ENCODE data around the gene NUDT22. TPM values are rescaled to one million over a fixed set of nuclear protein-coding genes. Genes with fewer than 3 reads are reported as not detected.

The NUDT22 gene, protein sequence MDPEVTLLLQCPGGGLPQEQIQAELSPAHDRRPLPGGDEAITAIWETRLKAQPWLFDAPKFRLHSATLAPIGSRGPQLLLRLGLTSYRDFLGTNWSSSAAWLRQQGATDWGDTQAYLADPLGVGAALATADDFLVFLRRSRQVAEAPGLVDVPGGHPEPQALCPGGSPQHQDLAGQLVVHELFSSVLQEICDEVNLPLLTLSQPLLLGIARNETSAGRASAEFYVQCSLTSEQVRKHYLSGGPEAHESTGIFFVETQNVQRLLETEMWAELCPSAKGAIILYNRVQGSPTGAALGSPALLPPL
- total RNA-seq = 82.2 and 116 TPM in 2 replicates

DNA sequence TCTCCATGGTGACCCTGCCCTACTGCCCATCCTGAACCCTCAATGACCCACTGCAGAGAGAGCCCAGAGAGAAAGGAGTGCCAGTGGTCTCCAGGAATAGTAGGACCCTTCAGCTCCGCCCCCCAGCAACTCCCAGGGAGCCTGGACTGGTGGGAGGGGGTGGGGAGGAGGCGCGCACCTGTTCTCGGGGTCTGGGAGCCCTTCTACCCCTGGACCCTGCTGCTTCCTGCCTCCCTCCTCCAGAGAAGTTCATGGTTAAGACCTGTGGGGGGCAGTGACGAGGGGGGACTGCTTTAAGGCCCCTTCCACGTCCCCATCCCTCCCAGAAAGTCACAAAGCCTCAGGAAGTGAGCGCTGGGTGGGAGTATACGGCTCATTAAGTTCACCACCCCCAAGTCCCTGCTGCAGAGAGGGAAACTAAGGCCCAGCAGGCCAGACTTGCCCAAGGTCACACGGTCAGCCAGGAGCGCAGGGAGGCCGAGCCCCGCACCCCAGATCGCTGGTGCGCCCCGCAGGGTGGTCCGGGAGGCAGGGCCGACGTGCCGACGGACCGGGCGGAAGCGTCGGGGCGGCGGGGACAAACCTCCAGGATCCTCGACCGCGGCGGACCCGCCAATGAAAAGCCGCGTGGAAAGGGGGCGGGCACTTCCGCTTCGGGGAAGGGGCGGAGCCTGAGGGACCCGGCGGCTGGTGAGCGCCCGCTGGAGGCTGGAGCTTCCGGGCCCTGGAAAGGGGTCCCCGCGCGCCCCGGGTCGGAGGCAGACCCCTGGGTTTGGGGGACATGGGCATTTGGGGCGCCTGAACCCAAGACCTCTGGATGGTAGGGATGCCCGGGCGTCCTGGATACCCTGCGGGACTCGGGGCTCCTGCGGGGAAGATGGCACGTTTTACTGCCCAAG is at the start of gene NUDT22, which contains the start of gene TRPT1:
Gene NUDT22, plus strand, starts transcription at position 667 of the 899 bp plus-strand sequence. CDS start 379 bp downstream, outside the sequence.
Gene TRPT1, minus strand, starts transcription at position 579 of the 899 bp plus-strand sequence. Its CDS starts 326 bp downstream, at position 253.

DNA sequence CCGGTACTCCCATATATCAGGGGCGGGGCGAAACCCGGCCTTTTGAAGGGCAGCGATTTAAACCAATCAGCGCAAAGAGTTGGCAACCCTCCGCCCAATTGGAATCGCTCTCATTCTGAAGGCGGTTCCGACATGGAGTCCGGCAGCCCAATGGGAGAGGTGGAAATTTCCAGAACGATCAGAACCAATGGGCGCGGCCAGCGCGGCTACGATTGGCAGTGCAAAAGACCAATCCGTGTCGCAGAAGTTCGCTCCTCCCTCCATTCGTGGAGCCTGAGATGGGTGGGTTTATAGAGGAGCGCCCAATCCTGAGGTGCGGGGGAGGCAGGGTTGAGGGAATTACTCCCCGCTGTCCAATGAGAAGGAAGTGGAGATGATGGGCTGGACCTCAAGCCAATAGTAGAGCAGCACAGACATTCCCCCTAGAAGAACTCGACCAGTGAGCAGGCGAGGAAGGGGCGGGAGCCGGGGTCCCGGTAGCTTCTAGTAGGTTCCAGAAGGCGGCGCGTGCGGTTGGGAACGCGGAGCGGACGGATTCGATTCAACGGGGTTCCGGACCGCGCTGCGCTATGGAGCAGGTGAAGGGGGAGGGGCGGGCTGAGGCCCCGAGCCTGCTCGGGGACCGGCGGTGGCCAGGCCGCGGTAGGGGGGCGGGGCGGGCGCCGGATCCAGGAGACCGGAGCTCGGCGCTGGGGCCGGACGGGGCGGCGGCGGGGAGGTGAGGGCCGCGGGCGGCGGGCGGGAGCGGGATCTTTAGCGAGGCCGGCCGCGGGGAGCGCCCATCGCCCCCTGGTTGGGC is 40.2 kb upstream of the NUDT22 start, which contains the start of gene STIP1:
Gene STIP1, plus strand, starts transcription at position 479 of the 799 bp plus-strand sequence. Its CDS starts 91 bp downstream, at position 570.

DNA sequence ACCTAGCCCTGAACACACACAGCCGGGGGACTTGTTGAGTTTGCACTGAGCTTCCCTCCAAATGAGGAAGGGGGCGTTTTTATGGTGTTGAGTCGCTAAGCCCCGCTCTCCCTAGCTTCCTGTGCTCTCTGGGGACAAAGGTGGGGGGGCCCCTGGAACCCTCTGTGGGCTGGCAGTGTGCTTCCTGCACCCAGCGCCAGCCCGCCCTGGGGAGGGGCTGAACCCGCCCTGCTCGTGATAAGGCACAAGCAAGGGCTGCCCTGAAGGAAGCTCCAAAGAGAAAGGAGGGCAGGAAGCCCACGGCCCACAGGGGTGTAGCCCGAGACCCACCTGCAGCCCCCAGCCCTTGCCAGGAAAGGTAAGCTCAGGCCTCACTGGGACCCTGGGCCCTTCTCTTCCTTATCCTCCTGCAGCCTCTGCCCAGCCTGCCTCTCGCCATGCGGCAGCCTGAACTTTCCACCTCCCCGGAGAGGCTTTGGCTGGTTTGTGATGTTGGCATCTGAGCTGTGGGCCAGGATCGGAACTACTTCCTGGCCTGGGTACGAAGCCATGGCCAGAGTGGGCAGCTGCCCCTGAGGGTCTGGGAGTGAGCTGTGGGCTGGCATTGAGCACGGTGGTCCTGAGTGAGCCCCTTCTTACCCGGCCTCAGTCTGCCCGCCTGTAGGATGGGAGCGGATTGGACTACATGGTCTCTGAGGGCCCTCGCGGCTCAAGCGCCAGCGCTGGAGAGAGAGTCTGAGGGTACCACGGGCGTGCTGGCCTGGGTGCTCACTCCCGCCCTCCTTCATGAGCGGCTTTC is 19.4 kb upstream of the NUDT22 start, which contains the start of gene FERMT3:
Gene FERMT3, plus strand, starts transcription at position 265 of the 799 bp plus-strand sequence. CDS start 644 bp downstream, outside the sequence.

DNA sequence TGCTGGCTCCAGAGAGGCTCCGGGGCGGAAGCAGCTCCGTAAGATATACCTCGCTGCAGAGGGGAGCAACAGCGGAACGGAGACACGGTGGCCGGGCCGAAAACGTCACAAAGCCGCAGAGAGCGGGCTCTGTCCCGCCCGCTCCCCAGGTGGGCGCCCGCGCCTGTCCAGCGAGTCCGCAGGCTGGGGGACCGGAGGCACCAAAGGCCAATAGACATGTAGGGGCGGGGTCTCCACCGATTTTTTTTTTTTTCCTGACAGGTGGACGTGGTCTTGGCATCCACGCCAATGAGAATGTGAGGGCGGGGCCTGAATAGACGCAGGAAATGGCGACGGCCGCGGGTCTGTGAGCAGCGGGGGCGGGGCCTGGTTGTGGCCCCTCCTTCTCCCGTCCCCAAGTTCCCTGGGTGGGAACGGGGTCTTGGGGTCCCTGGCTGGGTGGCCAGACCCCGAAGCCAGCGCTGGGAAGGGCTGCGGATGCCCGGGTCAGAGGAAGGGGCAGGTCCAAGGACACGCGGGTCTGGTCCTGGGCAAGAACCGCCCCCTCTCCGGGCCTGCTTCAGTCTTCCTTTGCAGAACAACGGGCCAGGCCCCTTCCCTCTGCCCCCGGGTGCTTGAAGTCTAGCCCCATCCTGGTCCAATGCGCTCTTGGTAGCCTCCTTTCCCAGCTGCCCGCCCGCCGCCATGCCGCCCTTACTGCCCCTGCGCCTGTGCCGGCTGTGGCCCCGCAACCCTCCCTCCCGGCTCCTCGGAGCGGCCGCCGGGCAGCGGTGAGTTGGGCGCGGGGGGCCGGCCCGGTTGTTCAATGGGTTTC is 4.3 kb downstream of the NUDT22 start, which contains the start of gene DNAJC4:
Gene DNAJC4, plus strand, starts transcription at position 378 of the 814 bp plus-strand sequence. Its CDS starts 307 bp downstream, at position 685.

DNA sequence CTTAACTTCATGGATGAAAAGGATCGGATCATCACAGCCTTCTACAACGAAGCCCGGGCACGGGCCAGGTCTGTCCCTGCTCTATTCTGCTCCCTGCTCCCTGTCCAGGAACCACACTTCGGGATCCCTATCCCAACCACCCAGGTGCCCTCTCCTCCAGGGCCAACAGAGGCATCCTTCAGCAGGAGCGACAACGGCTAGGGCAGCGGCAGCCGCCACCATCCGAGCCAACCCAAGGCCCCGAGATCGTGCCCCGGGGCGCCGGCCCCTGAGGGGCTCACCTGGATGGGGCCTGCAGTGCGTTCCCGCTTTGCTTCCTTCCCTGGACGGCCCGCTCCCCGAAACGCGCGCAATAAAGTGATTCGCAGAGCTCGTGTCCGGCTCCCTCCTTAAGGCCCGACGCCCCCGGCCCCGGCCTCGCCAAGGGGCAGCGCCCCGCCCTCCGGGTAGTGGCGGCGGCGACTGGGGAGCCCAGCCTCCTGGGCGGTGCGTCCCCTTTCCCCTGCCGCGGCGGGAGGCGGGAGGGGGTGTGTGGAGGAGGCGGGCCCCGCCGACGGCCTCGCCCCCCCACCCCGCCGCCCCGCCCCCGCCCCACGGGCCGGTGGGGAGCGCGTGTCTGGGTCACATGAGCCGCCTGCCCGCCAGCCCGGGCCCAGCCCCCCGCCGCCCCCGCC is 8.0 kb downstream of the NUDT22 start, which contains the start of gene VEGFB:
Gene VEGFB, plus strand, starts transcription at position 672 of the 674 bp plus-strand sequence. CDS start 250 bp downstream, outside the sequence.

DNA sequence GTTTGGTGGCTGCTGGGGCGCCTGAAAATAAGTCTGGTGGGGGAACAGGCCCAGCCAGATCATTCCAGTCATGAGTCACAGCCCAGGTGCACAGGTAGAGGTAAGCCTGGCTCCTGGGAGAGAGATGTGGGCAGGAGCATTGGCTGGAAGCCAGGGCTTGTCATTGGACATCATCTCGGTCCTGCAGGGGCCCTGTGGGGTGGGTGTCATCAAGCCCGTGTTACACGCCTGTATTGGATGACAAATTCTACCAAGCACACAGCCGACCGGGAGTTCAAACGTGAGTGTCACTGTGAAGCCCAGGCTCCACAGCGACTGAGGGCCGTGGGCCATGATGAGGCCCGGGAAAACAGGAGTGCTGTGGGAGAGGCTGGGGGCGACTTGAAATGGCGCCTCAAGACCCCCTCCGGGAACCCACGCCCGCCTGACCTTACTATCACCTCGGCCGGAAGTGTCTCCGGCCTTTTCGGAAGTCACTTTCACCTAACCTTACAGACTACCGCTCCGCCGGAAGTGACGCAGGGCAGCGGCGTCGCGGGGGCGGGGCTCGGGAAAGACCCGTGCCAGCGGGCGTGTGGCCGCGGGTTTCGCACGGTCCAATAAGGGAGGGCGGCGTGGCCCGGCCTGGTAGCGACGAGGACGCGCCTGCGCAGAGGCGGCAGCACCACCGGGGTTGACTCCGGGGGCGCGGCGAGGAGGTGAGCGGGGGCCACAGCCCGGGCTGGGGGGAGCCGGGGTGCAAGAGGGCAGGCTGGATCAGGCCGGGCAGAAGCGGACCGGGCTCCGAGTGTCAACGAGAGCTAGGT is 14.6 kb downstream of the NUDT22 start, which contains the start of gene FKBP2:
Gene FKBP2, plus strand, starts transcription at position 661 of the 806 bp plus-strand sequence. CDS start 1,293 bp downstream, outside the sequence.

DNA sequence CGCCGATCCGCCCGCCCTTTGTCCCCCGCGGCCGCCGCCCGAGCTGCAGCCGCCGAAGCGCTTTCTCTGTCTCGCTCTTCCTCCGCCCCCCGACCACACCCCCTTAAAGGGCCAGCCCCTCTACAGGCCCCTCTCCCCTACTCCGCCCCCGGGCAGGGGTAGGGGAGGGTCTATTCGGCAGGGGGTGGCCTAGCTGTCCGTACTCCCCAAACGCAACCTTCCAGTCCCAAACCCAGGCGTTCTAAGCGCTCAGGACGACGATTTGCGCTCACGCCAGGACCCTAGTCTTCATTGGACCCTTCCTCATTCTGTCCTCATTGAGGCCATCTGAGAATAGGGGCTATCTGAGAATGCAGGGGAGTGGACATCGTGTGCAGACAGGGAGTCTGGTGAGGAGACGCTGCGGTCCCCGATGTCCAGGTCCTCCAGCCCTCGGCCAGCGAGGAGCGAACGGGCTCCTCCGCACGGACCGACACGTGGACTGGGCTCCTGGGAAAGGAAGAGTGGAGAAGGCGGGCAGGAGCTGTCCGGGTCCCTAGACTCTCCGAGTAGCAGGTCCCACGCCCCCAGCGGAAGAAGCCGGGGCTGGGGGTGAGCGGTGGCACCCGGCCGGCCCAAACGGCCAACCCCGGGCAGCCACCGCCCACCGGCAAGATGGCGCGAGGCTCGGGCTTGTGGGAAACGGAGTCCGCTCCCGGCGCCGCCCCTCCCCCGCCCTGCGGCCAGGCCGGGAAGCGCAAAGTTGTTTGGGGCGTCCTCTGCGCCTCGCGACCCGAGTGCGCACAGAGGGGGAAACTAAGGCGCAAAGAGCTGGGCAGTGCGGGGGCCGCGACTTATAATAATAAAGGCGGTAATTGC is 21.0 kb downstream of the NUDT22 start, which contains the start of gene PPP1R14B:
Gene PPP1R14B, minus strand, starts transcription at position 73 of the 858 bp plus-strand sequence. CDS start 270 bp downstream, outside the sequence.

DNA sequence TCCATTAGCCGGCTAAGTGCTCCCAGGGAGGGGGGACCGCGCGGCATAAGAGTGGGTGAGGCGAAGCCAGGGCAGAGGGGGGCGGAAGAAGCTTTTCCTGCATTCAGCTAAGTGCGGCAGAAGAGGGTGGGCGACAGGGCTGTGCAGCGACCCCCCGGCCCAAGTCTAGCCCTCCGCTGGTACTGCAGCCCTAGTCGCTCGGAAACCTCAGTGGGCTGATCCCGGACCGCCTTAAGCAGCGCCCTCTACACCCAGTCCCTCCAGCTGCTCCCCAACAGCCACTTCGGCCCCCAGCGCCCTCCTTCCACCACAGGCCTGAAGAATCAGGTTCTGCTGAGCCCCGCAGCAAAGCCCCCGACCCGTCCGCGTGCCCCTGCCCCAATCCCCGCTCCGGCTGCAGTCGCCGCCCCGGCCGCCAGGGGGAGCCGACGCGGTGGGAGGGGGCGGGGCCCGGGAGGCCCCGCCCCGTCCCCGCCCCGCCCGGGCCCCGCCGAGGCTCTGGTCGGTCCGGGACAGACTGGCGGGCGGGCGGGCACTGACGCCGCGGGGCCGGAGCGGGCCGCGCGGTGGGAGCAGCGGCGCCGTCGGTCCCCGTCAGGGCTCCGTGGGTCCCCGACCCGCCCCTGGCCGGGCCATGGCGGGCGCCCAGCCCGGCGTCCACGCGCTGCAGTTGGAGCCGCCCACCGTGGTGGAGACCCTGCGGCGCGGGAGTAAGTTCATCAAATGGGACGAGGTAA is 25.1 kb downstream of the NUDT22 start, which contains the start of gene PLCB3:
Gene PLCB3, plus strand, starts transcription at position 515 of the 737 bp plus-strand sequence. Its CDS starts 120 bp downstream, at position 635.

Other genes with a start within 250 kb of the NUDT22 start
- gene OTUB1, start 239.8 kb upstream of the NUDT22 start, total RNA-seq = 111 and 116 TPM in 2 replicates
- under 0.01 TPM in 1 of 2 replicates, not detected in the other for gene FLRT1, start 190.3 kb upstream of the NUDT22 start, total RNA-seq
- gene MACROD1, start 60.2 kb upstream of the NUDT22 start, total RNA-seq = 9.5 and 11.9 TPM in 2 replicates
- 162 and 197 TPM in 2 replicates for gene STIP1, start 40.1 kb upstream of the NUDT22 start, total RNA-seq
- 6.7 and 7.2 TPM in 2 replicates for gene FERMT3, start 19.6 kb upstream of the NUDT22 start, total RNA-seq
- gene TRPT1, start 88 bp upstream of the NUDT22 start, total RNA-seq = 53.6 and 65.7 TPM in 2 replicates
- 9.2 and 10.7 TPM in 2 replicates for gene DNAJC4, start 4.3 kb downstream of the NUDT22 start, total RNA-seq
- 25.0 and 29.7 TPM in 2 replicates for gene VEGFB, start 8.3 kb downstream of the NUDT22 start, total RNA-seq
- 89.9 and 101 TPM in 2 replicates for gene FKBP2, start 14.8 kb downstream of the NUDT22 start, total RNA-seq
- gene PPP1R14B, start 20.7 kb downstream of the NUDT22 start, total RNA-seq = 249 and 269 TPM in 2 replicates
- 39.7 and 44.1 TPM in 2 replicates for gene PLCB3, start 25.3 kb downstream of the NUDT22 start, total RNA-seq
- 77.8 and 124 TPM in 2 replicates for gene BAD, start 58.4 kb downstream of the NUDT22 start, total RNA-seq
- gene GPR137, start 59.6 kb downstream of the NUDT22 start, total RNA-seq = 9.9 and 23.9 TPM in 2 replicates
- 0.35 TPM in 1 of 2 replicates, not detected in the other for gene KCNK4, start 65.0 kb downstream of the NUDT22 start, total RNA-seq
- not detected in 2 replicates for gene CATSPERZ, start 74.1 kb downstream of the NUDT22 start, total RNA-seq
- gene ESRRA, start 79.2 kb downstream of the NUDT22 start, total RNA-seq = 21.0 and 31.5 TPM in 2 replicates
- gene TRMT112, start 91.3 kb downstream of the NUDT22 start, total RNA-seq = 360 and 392 TPM in 2 replicates
- 405 and 406 TPM in 2 replicates for gene PRDX5, start 91.8 kb downstream of the NUDT22 start, total RNA-seq
- gene CCDC88B, start 113.9 kb downstream of the NUDT22 start, total RNA-seq = 1.2 and 5.5 TPM in 2 replicates
- 60.1 and 60.8 TPM in 2 replicates for gene RPS6KA4, start 132.9 kb downstream of the NUDT22 start, total RNA-seq

All from myometrial cell (primary cell).